Measurements from ENCODE around the gene RPS6KA3.

GRCh38 chrX:20132666-20133065, 134.0 kb downstream of the RPS6KA3 start:
- TF ChIP-seq CTCF (IDR thresholded peaks at IDR 0.05) (no peak), POLR2A (IDR thresholded peaks at IDR 0.05) (no peak)

Data from thyroid gland (tissue), 4 donors.